Sigmoid colon (tissue), 7 donors: ENCODE data around the gene SLC25A33. TPM values are rescaled to one million over a fixed set of nuclear protein-coding genes. Genes with fewer than 3 reads are reported as not detected.

Source experiments
- DNase-seq: peaks from one replicate; pipeline ENCODE4 v3.0.0-alpha.2; 2019
- H3K27ac ChIP-seq, 4 donors: fragments of 200-600 bp; sonication (generic); one replicate each; pipeline ENCODE4 v1.5.1; 2016 to 2019; ENCODE audit warnings: mild to moderate bottlenecking in 1 of 4
- H3K27me3 ChIP-seq, 3 donors: fragments of 200-600 bp; sonication (generic); one replicate each; pipeline ENCODE4 v1.5.1; 2019; ENCODE audit warnings: mild to moderate bottlenecking in 1 of 3
- H3K36me3 ChIP-seq, 4 donors: fragments of 200-600 bp; sonication (generic); one replicate each; pipeline ENCODE4 v1.5.1; 2016 to 2019
- H3K4me1 ChIP-seq, 4 donors: fragments of 200-600 bp; sonication (generic); one replicate each; pipeline ENCODE4 v1.5.1; 2017 to 2019
- H3K4me3 ChIP-seq, 4 donors: fragments of 200-600 bp; sonication (generic); one replicate each; pipeline ENCODE4 v1.5.1; 2017 to 2019; ENCODE audit warnings: mild to moderate bottlenecking in 2 of 4, moderate library complexity in 1 of 4
- H3K9me3 ChIP-seq, 4 donors: fragments of 200-600 bp in 3 of 4; sonication (generic) in 3 of 4; one replicate each; pipeline versions ENCODE4 v1.5.1 to v1.6.1; 2013 to 2019
- EP300 ChIP-seq, 4 donors: sonication (generic); formaldehyde crosslinking; IDR thresholded peaks; one replicate each; pipeline ENCODE4 v1.6.1; 2017; ENCODE audit warnings: antibody characterized with exemption in 4 of 4
- POLR2A ChIP-seq, 2 donors: fragments of 450-650 bp; IDR thresholded peaks; one replicate each; pipeline ENCODE4 v1.6.1; 2016; ENCODE audit warnings: antibody characterized with exemption in 2 of 2, mild to moderate bottlenecking in 2 of 2, moderate library complexity in 2 of 2
- POLR2AphosphoS5 ChIP-seq, 4 donors: sonication (generic); formaldehyde crosslinking; IDR thresholded peaks; one replicate each; pipeline ENCODE4 v1.6.1; 2017; ENCODE audit warnings: antibody characterized with exemption in 4 of 4
- WGBS, 2 donors: extraction: QIAGEN DNeasy Blood & Tissue Kit; methylation state at CpG; one replicate each; pipeline ENCODE4 v1.1.7; 2013; 5-methylcytosine and 5-hydroxymethylcytosine counted together
- intact Hi-C: fragments of 100-400 bp; cut with DNase I; formaldehyde crosslinking; loops from one replicate; pipeline ENCODE4 v1.15.1; 2023
- polyA plus RNA-seq, 3 donors: library from polyadenylated mRNA; stranded (reverse); fragments of 200-250 nt; gene quantifications; one replicate each; pipeline ENCODE4 v1.2.3, GENCODE V29; 2013
- total RNA-seq, 4 donors: library from RNA; depleted of rRNA; stranded (reverse); fragments of >200 nt; gene quantifications; one replicate each; pipeline ENCODE4 v1.1.0, GENCODE V29; 2016
- TF ChIP-seq, protein P1 (sequence below), 4 experiments: fragments of 450-650 bp in 3 of 4; fragments of 200-600 bp in 1 of 4; IDR thresholded peaks; one replicate each; pipeline ENCODE4 v1.5.1; 2016 to 2019; ENCODE audit warnings: antibody characterized with exemption in 4 of 4, mild to moderate bottlenecking in 3 of 4, moderate library complexity in 2 of 4
- donor health status: healthy with polysubstance abuse.
- donor health status: Bipolar disorder and iron deficiency.
- donor health status: healthy.

SLC25A33 gene
- total and polyA plus RNA-seq, 7 donors = 3.9 to 16.6 (median 6.7) TPM

DNA sequence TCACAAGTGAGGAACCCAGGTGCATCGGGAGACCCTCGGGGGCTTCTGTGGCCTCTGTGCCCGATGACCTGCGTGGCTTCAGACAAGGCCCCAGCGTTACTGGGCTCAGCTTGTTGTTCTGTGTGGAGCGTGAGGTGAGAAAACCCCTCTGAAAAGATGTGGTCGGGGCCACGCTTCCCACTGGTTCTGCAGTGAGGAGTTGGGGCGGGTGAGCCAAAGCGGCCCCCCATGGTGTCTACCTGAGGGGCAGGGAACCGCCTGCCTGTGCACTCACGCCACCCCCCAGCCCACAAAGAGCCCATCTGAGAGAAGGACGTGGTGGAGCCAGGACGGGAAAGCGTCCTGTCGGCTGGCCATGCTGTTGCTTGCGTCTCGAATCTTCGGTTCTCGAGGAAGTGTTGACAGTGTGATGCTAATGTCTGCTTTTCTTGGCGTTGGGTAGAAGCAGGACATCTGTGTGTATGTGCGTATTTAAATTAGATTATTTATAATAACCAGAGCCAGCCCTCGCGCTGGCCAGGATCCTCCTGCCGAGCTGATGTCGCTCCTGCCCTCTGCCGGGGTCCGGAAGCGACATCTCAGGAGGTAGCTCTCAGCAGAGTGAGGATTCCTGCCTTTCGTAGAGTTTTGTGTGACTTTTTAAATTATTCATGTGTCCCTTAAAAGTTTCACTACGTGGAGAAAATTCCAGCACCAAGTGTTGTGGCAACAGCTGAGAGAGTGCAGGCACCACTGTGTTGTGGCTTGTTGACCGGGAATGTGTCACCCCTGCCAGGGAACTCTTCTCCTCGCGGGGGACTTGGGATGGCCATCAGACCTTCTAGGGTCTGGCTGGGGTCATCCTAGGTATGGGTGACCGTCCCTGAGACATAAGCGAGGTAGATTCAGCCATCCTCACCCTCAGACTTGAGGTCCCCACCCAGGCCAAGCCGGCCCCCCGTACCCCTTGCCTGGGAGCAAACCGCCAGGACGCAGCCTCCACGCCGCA is 64.8 kb downstream of the SLC25A33 start:
- intact Hi-C loops = no loop called here
- 93% methylated on average over 42 of the region's 42 CpGs for WGBS, 2 donors
- DNase-seq = no peak
- TF ChIP-seq POLR2A (IDR thresholded peaks at IDR 0.05) = no peak
- no peak for TF ChIP-seq EP300 (IDR thresholded peaks at IDR 0.05)
- TF ChIP-seq, protein P1, sequence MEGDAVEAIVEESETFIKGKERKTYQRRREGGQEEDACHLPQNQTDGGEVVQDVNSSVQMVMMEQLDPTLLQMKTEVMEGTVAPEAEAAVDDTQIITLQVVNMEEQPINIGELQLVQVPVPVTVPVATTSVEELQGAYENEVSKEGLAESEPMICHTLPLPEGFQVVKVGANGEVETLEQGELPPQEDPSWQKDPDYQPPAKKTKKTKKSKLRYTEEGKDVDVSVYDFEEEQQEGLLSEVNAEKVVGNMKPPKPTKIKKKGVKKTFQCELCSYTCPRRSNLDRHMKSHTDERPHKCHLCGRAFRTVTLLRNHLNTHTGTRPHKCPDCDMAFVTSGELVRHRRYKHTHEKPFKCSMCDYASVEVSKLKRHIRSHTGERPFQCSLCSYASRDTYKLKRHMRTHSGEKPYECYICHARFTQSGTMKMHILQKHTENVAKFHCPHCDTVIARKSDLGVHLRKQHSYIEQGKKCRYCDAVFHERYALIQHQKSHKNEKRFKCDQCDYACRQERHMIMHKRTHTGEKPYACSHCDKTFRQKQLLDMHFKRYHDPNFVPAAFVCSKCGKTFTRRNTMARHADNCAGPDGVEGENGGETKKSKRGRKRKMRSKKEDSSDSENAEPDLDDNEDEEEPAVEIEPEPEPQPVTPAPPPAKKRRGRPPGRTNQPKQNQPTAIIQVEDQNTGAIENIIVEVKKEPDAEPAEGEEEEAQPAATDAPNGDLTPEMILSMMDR (IDR thresholded peaks at IDR 0.05) = no peak
- TF ChIP-seq POLR2AphosphoS5 (IDR thresholded peaks at IDR 0.05) = no peak
- H3K4me3 ChIP-seq = no peak overlapping the region
- H3K4me1 ChIP-seq = no peaks in the 10 kb centered on the region
- no peak overlapping the region for H3K27ac ChIP-seq
- H3K9me3 ChIP-seq = no peaks in the 10 kb centered on the region
- H3K27me3 ChIP-seq = no peaks in the 10 kb centered on the region
- H3K36me3 ChIP-seq = peaks cover 10 to 79% (median 22%) of the 10 kb centered on the region in 4 donors

GRCh38 chr1:9604836-9605235 is 65.6 kb downstream of the SLC25A33 start:
- Histone ChIP-seq H3K36me3 (peaks cover 10 to 79% (median 23%) of the 10 kb centered on the region in 4 donors), H3K4me1 (no peaks in the 10 kb centered on the region), H3K27ac (no peak overlapping the region), H3K9me3 (no peaks in the 10 kb centered on the region), H3K27me3 (no peaks in the 10 kb centered on the region), H3K4me3 (no peak overlapping the region)
- TF ChIP-seq POLR2A (IDR thresholded peaks at IDR 0.05) (no peak), EP300 (IDR thresholded peaks at IDR 0.05) (no peak), POLR2AphosphoS5 (IDR thresholded peaks at IDR 0.05) (no peak)
- TF ChIP-seq, protein P1 (IDR thresholded peaks at IDR 0.05) = no peak
- intact Hi-C loops = no loop called here
- DNase-seq = no peak
- WGBS, 2 donors = 94 to 95% methylated on average over 15 of the region's 15 CpGs

- Histone ChIP-seq H3K4me1 (no peaks in the 10 kb centered on the region), H3K9me3 (no peaks in the 10 kb centered on the region), H3K27ac (no peak overlapping the region), H3K4me3 (no peak overlapping the region), H3K36me3 (peaks cover 10 to 80% (median 26%) of the 10 kb centered on the region in 4 donors), H3K27me3 (no peaks in the 10 kb centered on the region)
- intact Hi-C loops = no loop called here
- 97 to 98% methylated on average over 14 of the region's 14 CpGs for WGBS, 2 donors
- no peak for TF ChIP-seq POLR2AphosphoS5 (IDR thresholded peaks at IDR 0.05)
- no peak for TF ChIP-seq EP300 (IDR thresholded peaks at IDR 0.05)
- TF ChIP-seq POLR2A (IDR thresholded peaks at IDR 0.05) = no peak
- TF ChIP-seq, protein P1 (IDR thresholded peaks at IDR 0.05) = no peak
- no peak for DNase-seq
Measured at GRCh38 chr1:9605946-9606455, 66.7 kb downstream of the SLC25A33 start.

DNA sequence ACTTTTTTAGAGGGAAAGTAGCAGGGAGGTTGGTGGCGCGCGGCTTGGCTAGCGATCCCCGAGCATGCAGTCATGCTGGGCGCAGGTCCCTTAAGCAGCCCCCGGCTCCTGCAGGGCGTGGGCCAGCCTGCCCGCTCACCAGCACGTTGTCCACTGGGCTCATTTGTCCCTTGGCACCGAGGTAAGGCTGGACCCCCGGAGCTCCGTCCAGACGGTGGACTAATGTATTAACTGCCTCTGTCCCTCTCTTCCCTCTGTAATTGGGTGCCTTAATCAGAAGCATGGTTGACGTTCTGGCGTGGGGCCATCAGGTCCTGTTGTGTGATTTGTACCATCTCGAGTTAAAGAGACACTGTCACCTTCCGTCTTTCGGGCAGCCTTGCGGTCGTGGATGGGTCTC is 67.2 kb downstream of the SLC25A33 start:
- Histone ChIP-seq H3K36me3 (peaks cover 10 to 80% (median 21%) of the 10 kb centered on the region in 4 donors), H3K4me3 (no peak overlapping the region), H3K27me3 (no peaks in the 10 kb centered on the region), H3K27ac (no peak overlapping the region), H3K9me3 (no peaks in the 10 kb centered on the region), H3K4me1 (no peaks in the 10 kb centered on the region)
- DNase-seq = no peak
- 93 to 96% methylated on average over 21 of the region's 21 CpGs for WGBS, 2 donors
- intact Hi-C loops = no loop called here
- TF ChIP-seq, protein P1 (IDR thresholded peaks at IDR 0.05) = no peak
- TF ChIP-seq EP300 (IDR thresholded peaks at IDR 0.05) (no peak), POLR2AphosphoS5 (IDR thresholded peaks at IDR 0.05) (no peak), POLR2A (IDR thresholded peaks at IDR 0.05) (no peak)
